NCI-H526 treated with DMSO at 0.1 percent for 48 hours (cell line): Measurements from ENCODE around the gene TAF15.

Source experiments
- DNase-seq: peaks from one replicate; lab custom pipeline; 2025; lab: John Stamatoyannopoulos, UW

Gene TAF15

GRCh38 chr17:35808962-35809854, at the start of gene TAF15:
Gene TAF15 (plus strand): TSS chr17:35809484. CDS start chr17:35809570, 86 bp downstream.
- DNase-seq = peak; percentile 97

- no peak for DNase-seq
These were observed 48.7 kb upstream of the TAF15 start, which contains the start of gene C17orf50 for GRCh38 chr17:35760587-35760986. Gene C17orf50 (plus strand): TSS chr17:35760887. CDS start chr17:35760942, 55 bp downstream.

- DNase-seq = no peak
These were observed 47.7 kb upstream of the TAF15 start for GRCh38 chr17:35761601-35762000.

- no peak for DNase-seq
These were observed 45.5 kb upstream of the TAF15 start for GRCh38 chr17:35763767-35764122.

- peak; percentile 77 for DNase-seq
These were observed 44.9 kb upstream of the TAF15 start for GRCh38 chr17:35764123-35764991.

GRCh38 chr17:35765086-35765710, 44.1 kb upstream of the TAF15 start:
- no peak for DNase-seq

- DNase-seq = no peak
These were observed 43.4 kb upstream of the TAF15 start for GRCh38 chr17:35765756-35766488.

- no peak for DNase-seq
These were observed 42.8 kb upstream of the TAF15 start for GRCh38 chr17:35766489-35766877.

- no peak for DNase-seq
These were observed 42.3 kb upstream of the TAF15 start for GRCh38 chr17:35766903-35767510.

GRCh38 chr17:35768797-35769196, 40.5 kb upstream of the TAF15 start:
- no peak for DNase-seq

GRCh38 chr17:35769895-35770486, 39.3 kb upstream of the TAF15 start:
- DNase-seq = no peak

- DNase-seq = no peak
These were observed 36.2 kb upstream of the TAF15 start for GRCh38 chr17:35773129-35773528.

GRCh38 chr17:35773679-35774425, 35.4 kb upstream of the TAF15 start:
- DNase-seq = no peak

- DNase-seq = no peak
These were observed 34.8 kb upstream of the TAF15 start for GRCh38 chr17:35774499-35774898.

- no peak for DNase-seq
These were observed 34.2 kb upstream of the TAF15 start for GRCh38 chr17:35775039-35775438.

GRCh38 chr17:35775583-35775982, 33.7 kb upstream of the TAF15 start:
- no peak for DNase-seq

- DNase-seq = no peak
These were observed 30.6 kb upstream of the TAF15 start for GRCh38 chr17:35778641-35779196.

GRCh38 chr17:35780950-35781349, 28.3 kb upstream of the TAF15 start:
- no peak for DNase-seq

GRCh38 chr17:35784895-35785294, 24.4 kb upstream of the TAF15 start:
- DNase-seq = no peak

GRCh38 chr17:35786941-35787432, 22.3 kb upstream of the TAF15 start:
- no peak for DNase-seq
